ENCODE results near the gene MAP4K2.
A peak's percentile ranks its signal among the peaks of the same experiment; 100 is the strongest.

MAP4K2 gene

GRCh38 chr11:64845129-64845775 lies 42.2 kb upstream of the MAP4K2 start:
- FAIRE-seq (no peak), DNase-seq (ENCODE audit: insufficient read length, low spot score) (no peak)
- TF ChIP-seq PAX5 (IDR thresholded peaks at IDR 0.05; ENCODE audit: insufficient read depth, low read length, severe bottlenecking): no peak
- no peak for TF ChIP-seq TAF1 (IDR thresholded peaks at IDR 0.05; ENCODE audit: low read depth, low read length)
- TF ChIP-seq POLR2AphosphoS5 (IDR thresholded peaks at IDR 0.05; ENCODE audit: low read depth, low read length): no peak
- TF ChIP-seq POU2F2 (IDR thresholded peaks at IDR 0.05; ENCODE audit: low read depth, low read length): no peak
- no peak for TF ChIP-seq POLR2A (IDR thresholded peaks at IDR 0.05; ENCODE audit: low read depth, low read length)
- TF ChIP-seq SPI1 (IDR thresholded peaks at IDR 0.05; ENCODE audit: low read depth, low read length): no peak

GRCh38 chr11:64844330-64845128 lies 41.5 kb upstream of the MAP4K2 start, which contains the start of gene CDC42BPG:
TSS of gene CDC42BPG (minus strand) at chr11:64844653. CDS start at chr11:64844569, 84 bp downstream.
- DNase-seq (ENCODE audit: insufficient read length, low spot score) (peak; percentile 91), FAIRE-seq (peak; percentile 81)
- no peak for TF ChIP-seq POLR2AphosphoS5 (IDR thresholded peaks at IDR 0.05; ENCODE audit: low read depth, low read length)
- no peak for TF ChIP-seq PAX5 (IDR thresholded peaks at IDR 0.05; ENCODE audit: insufficient read depth, low read length, severe bottlenecking)
- no peak for TF ChIP-seq TAF1 (IDR thresholded peaks at IDR 0.05; ENCODE audit: low read depth, low read length)
- no peak for TF ChIP-seq POU2F2 (IDR thresholded peaks at IDR 0.05; ENCODE audit: low read depth, low read length)
- no peak for TF ChIP-seq SPI1 (IDR thresholded peaks at IDR 0.05; ENCODE audit: low read depth, low read length)
- no peak for TF ChIP-seq POLR2A (IDR thresholded peaks at IDR 0.05; ENCODE audit: low read depth, low read length)

GRCh38 chr11:64843686-64844329 lies 40.8 kb upstream of the MAP4K2 start:
- TF ChIP-seq POLR2A (IDR thresholded peaks at IDR 0.05; ENCODE audit: low read depth, low read length) (no peak), POU2F2 (IDR thresholded peaks at IDR 0.05; ENCODE audit: low read depth, low read length) (no peak), POLR2AphosphoS5 (IDR thresholded peaks at IDR 0.05; ENCODE audit: low read depth, low read length) (no peak), TAF1 (IDR thresholded peaks at IDR 0.05; ENCODE audit: low read depth, low read length) (no peak), SPI1 (IDR thresholded peaks at IDR 0.05; ENCODE audit: low read depth, low read length) (no peak), PAX5 (IDR thresholded peaks at IDR 0.05; ENCODE audit: insufficient read depth, low read length, severe bottlenecking) (no peak)
- DNase-seq (ENCODE audit: insufficient read length, low spot score) (no peak), FAIRE-seq (peak; percentile 56)

- FAIRE-seq: no peak
- DNase-seq (ENCODE audit: insufficient read length, low spot score): no peak
- TF ChIP-seq POU2F2 (IDR thresholded peaks at IDR 0.05; ENCODE audit: low read depth, low read length): no peak
- no peak for TF ChIP-seq SPI1 (IDR thresholded peaks at IDR 0.05; ENCODE audit: low read depth, low read length)
- TF ChIP-seq POLR2AphosphoS5 (IDR thresholded peaks at IDR 0.05; ENCODE audit: low read depth, low read length): no peak
- no peak for TF ChIP-seq TAF1 (IDR thresholded peaks at IDR 0.05; ENCODE audit: low read depth, low read length)
- TF ChIP-seq POLR2A (IDR thresholded peaks at IDR 0.05; ENCODE audit: low read depth, low read length): no peak
- no peak for TF ChIP-seq PAX5 (IDR thresholded peaks at IDR 0.05; ENCODE audit: insufficient read depth, low read length, severe bottlenecking)
Observed at GRCh38 chr11:64842851-64843685, 40.1 kb upstream of the MAP4K2 start.

GRCh38 chr11:64842366-64842759 lies 39.3 kb upstream of the MAP4K2 start:
- FAIRE-seq: no peak
- DNase-seq (ENCODE audit: insufficient read length, low spot score): no peak
- no peak for TF ChIP-seq POU2F2 (IDR thresholded peaks at IDR 0.05; ENCODE audit: low read depth, low read length)
- no peak for TF ChIP-seq PAX5 (IDR thresholded peaks at IDR 0.05; ENCODE audit: insufficient read depth, low read length, severe bottlenecking)
- no peak for TF ChIP-seq POLR2AphosphoS5 (IDR thresholded peaks at IDR 0.05; ENCODE audit: low read depth, low read length)
- TF ChIP-seq SPI1 (IDR thresholded peaks at IDR 0.05; ENCODE audit: low read depth, low read length): no peak
- no peak for TF ChIP-seq TAF1 (IDR thresholded peaks at IDR 0.05; ENCODE audit: low read depth, low read length)
- TF ChIP-seq POLR2A (IDR thresholded peaks at IDR 0.05; ENCODE audit: low read depth, low read length): no peak

GRCh38 chr11:64841592-64842365 lies 38.8 kb upstream of the MAP4K2 start:
- DNase-seq (ENCODE audit: insufficient read length, low spot score): no peak
- TF ChIP-seq POLR2A (IDR thresholded peaks at IDR 0.05; ENCODE audit: low read depth, low read length): no peak
- TF ChIP-seq TAF1 (IDR thresholded peaks at IDR 0.05; ENCODE audit: low read depth, low read length): no peak
- no peak for TF ChIP-seq PAX5 (IDR thresholded peaks at IDR 0.05; ENCODE audit: insufficient read depth, low read length, severe bottlenecking)
- TF ChIP-seq POU2F2 (IDR thresholded peaks at IDR 0.05; ENCODE audit: low read depth, low read length): no peak
- TF ChIP-seq POLR2AphosphoS5 (IDR thresholded peaks at IDR 0.05; ENCODE audit: low read depth, low read length): no peak
- TF ChIP-seq SPI1 (IDR thresholded peaks at IDR 0.05; ENCODE audit: low read depth, low read length): no peak
- FAIRE-seq: no peak

GRCh38 chr11:64839887-64840782 lies 37.1 kb upstream of the MAP4K2 start:
- no peak for DNase-seq (ENCODE audit: insufficient read length, low spot score)
- no peak for FAIRE-seq
- no peak for TF ChIP-seq SPI1 (IDR thresholded peaks at IDR 0.05; ENCODE audit: low read depth, low read length)
- no peak for TF ChIP-seq PAX5 (IDR thresholded peaks at IDR 0.05; ENCODE audit: insufficient read depth, low read length, severe bottlenecking)
- TF ChIP-seq POLR2AphosphoS5 (IDR thresholded peaks at IDR 0.05; ENCODE audit: low read depth, low read length): no peak
- TF ChIP-seq TAF1 (IDR thresholded peaks at IDR 0.05; ENCODE audit: low read depth, low read length): no peak
- TF ChIP-seq POU2F2 (IDR thresholded peaks at IDR 0.05; ENCODE audit: low read depth, low read length): no peak
- no peak for TF ChIP-seq POLR2A (IDR thresholded peaks at IDR 0.05; ENCODE audit: low read depth, low read length)

All from GM12891 (cell line).